DND-41 (cell line): Measurements from ENCODE around the gene JARID2.

Experiments used
- ATAC-seq: fragments of 200-7000 bp; cut with Tn5 transposase; 3 replicates; pipeline ENCODE4 v1.9.1; 2021; ENCODE audit warnings: low read depth; ENCODE audit not compliant: insufficient read depth
- DNase-seq: peaks from one replicate; pipeline ENCODE4 v3.0.0-alpha.2; 2020
- H2AFZ ChIP-seq: 2 replicates; pipeline ENCODE4 v1.6.0; 2012; ENCODE audit warnings: low read depth, low read length
- H3K27ac ChIP-seq: 2 replicates; pipeline ENCODE4 v1.5.1; 2012; ENCODE audit warnings: low read length, inconsistent platforms
- H3K27me3 ChIP-seq: fragments of 200-600 bp; sonication (generic); 2 replicates; pipeline ENCODE4 v1.6.0; 2012; ENCODE audit warnings: low read length, mild to moderate bottlenecking, inconsistent platforms; ENCODE audit not compliant: insufficient read depth, poor library complexity
- H3K36me3 ChIP-seq: 2 replicates; pipeline ENCODE4 v1.5.1; 2012; ENCODE audit warnings: low read length, inconsistent platforms; ENCODE audit not compliant: insufficient read depth
- H3K4me1 ChIP-seq: 2 replicates; pipeline ENCODE4 v1.5.1; 2012; ENCODE audit warnings: mild to moderate bottlenecking, low read length; ENCODE audit not compliant: insufficient read depth
- H3K4me2 ChIP-seq: 2 replicates; pipeline ENCODE4 v1.6.0; 2012; ENCODE audit warnings: mild to moderate bottlenecking, moderate library complexity, low read length, inconsistent platforms; ENCODE audit not compliant: insufficient read depth
- H3K4me3 ChIP-seq, 2 experiments: fragments of 200-600 bp in 1 of 2; shearing (Covaris generic) in 1 of 2; 2 replicates each; pipeline ENCODE4 v1.5.1; 2012 to 2016; ENCODE audit warnings: inconsistent platforms in 2 of 2, low read length in 2 of 2, mild to moderate bottlenecking in 2 of 2, low read depth in 1 of 2, moderate library complexity in 1 of 2
- H3K79me2 ChIP-seq: 2 replicates; pipeline ENCODE4 v1.6.0; 2012; ENCODE audit warnings: low read length, inconsistent platforms; ENCODE audit not compliant: insufficient read depth
- H3K9ac ChIP-seq: 2 replicates; pipeline ENCODE4 v1.6.0; 2012; ENCODE audit warnings: low read depth, mild to moderate bottlenecking, inconsistent platforms, low read length, moderate library complexity
- H3K9me3 ChIP-seq: 2 replicates; pipeline ENCODE4 v1.5.1; 2012; ENCODE audit warnings: low read length, moderate library complexity, mild to moderate bottlenecking, inconsistent platforms; ENCODE audit not compliant: insufficient read depth, severe bottlenecking
- H4K20me1 ChIP-seq: 2 replicates; pipeline ENCODE4 v1.6.0; 2012; ENCODE audit warnings: low read length; ENCODE audit not compliant: insufficient read depth
- EZH2 ChIP-seq: IDR thresholded peaks from 3 replicates; pipeline ENCODE4 v1.6.1; 2012; ENCODE audit warnings: borderline replicate concordance, low read depth, mild to moderate bottlenecking, moderate library complexity, low read length, inconsistent platforms; ENCODE audit not compliant: severe bottlenecking
- TF ChIP-seq, protein P1 (sequence below): IDR thresholded peaks from 2 replicates; pipeline ENCODE4 v1.5.1; 2012; ENCODE audit warnings: borderline replicate concordance, low read length, moderate library complexity, mild to moderate bottlenecking; ENCODE audit not compliant: poor library complexity, severe bottlenecking; ENCODE audit errors: extremely low read depth

The JARID2 gene

GRCh38 chr6:15547400-15547799 is 301.5 kb downstream of the JARID2 start:
- no peak overlapping the region for H3K9ac ChIP-seq
- H3K79me2 ChIP-seq: peaks cover 25% of the 10 kb centered on the region
- no peak overlapping the region for H3K4me2 ChIP-seq
- peaks cover 14% of the 10 kb centered on the region for H4K20me1 ChIP-seq
- ATAC-seq (no peak), DNase-seq (no peak)
- TF ChIP-seq EZH2: no peak
- TF ChIP-seq, protein P1, sequence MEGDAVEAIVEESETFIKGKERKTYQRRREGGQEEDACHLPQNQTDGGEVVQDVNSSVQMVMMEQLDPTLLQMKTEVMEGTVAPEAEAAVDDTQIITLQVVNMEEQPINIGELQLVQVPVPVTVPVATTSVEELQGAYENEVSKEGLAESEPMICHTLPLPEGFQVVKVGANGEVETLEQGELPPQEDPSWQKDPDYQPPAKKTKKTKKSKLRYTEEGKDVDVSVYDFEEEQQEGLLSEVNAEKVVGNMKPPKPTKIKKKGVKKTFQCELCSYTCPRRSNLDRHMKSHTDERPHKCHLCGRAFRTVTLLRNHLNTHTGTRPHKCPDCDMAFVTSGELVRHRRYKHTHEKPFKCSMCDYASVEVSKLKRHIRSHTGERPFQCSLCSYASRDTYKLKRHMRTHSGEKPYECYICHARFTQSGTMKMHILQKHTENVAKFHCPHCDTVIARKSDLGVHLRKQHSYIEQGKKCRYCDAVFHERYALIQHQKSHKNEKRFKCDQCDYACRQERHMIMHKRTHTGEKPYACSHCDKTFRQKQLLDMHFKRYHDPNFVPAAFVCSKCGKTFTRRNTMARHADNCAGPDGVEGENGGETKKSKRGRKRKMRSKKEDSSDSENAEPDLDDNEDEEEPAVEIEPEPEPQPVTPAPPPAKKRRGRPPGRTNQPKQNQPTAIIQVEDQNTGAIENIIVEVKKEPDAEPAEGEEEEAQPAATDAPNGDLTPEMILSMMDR: no peak
- no peak overlapping the region for H3K4me3 ChIP-seq
- no peaks in the 10 kb centered on the region for H3K27me3 ChIP-seq
- no peak overlapping the region for H3K27ac ChIP-seq
- H3K9me3 ChIP-seq: peaks cover 2% of the 10 kb centered on the region
- no peaks in the 10 kb centered on the region for H3K36me3 ChIP-seq
- H3K4me1 ChIP-seq: peaks cover 11% of the 10 kb centered on the region
- no peak overlapping the region for H2AFZ ChIP-seq

DNA sequence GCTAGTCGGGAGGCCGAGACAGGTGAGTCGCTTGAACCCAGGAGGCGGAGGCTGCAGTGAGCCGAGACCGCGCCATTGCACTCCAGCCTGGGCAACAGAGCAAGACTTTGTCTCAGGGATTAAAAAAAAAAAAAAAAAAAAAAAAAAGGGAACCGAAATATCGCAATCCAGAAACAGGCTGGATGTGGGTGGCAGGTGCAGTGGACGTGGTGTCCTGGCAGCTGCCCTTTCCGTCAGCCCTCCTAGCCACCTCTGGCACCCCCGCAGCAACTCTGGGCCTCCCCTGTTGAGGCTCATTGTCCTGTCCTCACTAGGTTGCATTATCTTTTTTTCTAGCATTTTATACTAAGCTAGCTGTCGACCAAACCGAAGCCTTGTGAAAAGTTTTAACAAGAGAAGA is 303.5 kb downstream of the JARID2 start:
- no peak overlapping the region for H3K4me3 ChIP-seq
- no peak overlapping the region for H3K4me2 ChIP-seq
- peaks cover 11% of the 10 kb centered on the region for H3K4me1 ChIP-seq
- H3K36me3 ChIP-seq: no peaks in the 10 kb centered on the region
- no peak overlapping the region for H3K27ac ChIP-seq
- peaks cover 14% of the 10 kb centered on the region for H4K20me1 ChIP-seq
- no peak for DNase-seq
- H3K9ac ChIP-seq: no peak overlapping the region
- no peaks in the 10 kb centered on the region for H3K27me3 ChIP-seq
- peaks cover under 1% of the 10 kb centered on the region for H3K9me3 ChIP-seq
- H2AFZ ChIP-seq: no peak overlapping the region
- TF ChIP-seq, protein P1: no peak
- no peak for TF ChIP-seq EZH2
- no peak for ATAC-seq
- H3K79me2 ChIP-seq: peaks cover 23% of the 10 kb centered on the region

- DNase-seq (no peak), ATAC-seq (no peak)
- Histone ChIP-seq H3K4me2 (no peak overlapping the region), H3K36me3 (no peaks in the 10 kb centered on the region), H2AFZ (no peak overlapping the region), H3K4me1 (peaks cover 11% of the 10 kb centered on the region), H3K27me3 (no peaks in the 10 kb centered on the region), H4K20me1 (peaks cover 14% of the 10 kb centered on the region), H3K79me2 (peaks cover 24% of the 10 kb centered on the region), H3K4me3 (no peak overlapping the region), H3K27ac (no peak overlapping the region), H3K9ac (no peak overlapping the region), H3K9me3 (no peaks in the 10 kb centered on the region)
- TF ChIP-seq EZH2: no peak
- TF ChIP-seq, protein P1: no peak
Measured at GRCh38 chr6:15550546-15551123, 304.8 kb downstream of the JARID2 start.

DNA sequence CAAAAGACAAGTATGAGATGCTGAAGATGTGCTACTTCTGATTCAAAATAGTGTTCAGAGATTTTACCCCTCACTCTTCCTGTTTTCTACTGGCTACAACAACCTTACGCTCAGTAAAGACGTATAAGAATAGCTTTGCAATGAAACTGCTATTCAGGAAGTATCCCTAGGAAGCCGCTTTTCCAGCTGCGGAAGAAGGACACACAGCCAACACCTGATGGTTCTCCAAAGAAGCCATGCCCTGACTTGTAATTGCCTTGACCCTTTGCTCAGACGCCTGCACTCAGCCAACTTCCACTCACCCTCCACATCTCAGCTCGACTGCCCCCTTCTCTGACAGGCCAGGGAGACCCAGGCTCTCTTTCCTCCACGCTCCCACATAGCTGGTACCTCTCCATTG is 305.4 kb downstream of the JARID2 start:
- DNase-seq: no peak
- Histone ChIP-seq H4K20me1 (peaks cover 14% of the 10 kb centered on the region), H2AFZ (no peak overlapping the region), H3K27ac (peak overlapping the region; percentile 38), H3K27me3 (no peaks in the 10 kb centered on the region), H3K79me2 (peaks cover 22% of the 10 kb centered on the region), H3K9ac (no peak overlapping the region), H3K4me3 (no peak overlapping the region), H3K9me3 (no peaks in the 10 kb centered on the region), H3K36me3 (no peaks in the 10 kb centered on the region), H3K4me2 (no peak overlapping the region), H3K4me1 (peaks cover 11% of the 10 kb centered on the region)
- TF ChIP-seq, protein P1: no peak
- TF ChIP-seq EZH2: no peak
- no peak for ATAC-seq
